Tibial artery (tissue), 4 donors: Measurements from ENCODE around the gene FRMD8.

Experiments used
- DNase-seq, 2 donors: peaks; one replicate each; pipeline ENCODE4 v3.0.0-alpha.2; 2019
- H3K27ac ChIP-seq, 2 donors: fragments of 200-600 bp; sonication (generic) in 1 of 2; 1 replicate in 1 of 2; 2 replicates in 1 of 2; pipeline ENCODE4 v1.5.1; 2018 to 2019; ENCODE audit warnings: mild to moderate bottlenecking in 1 of 2
- H3K27me3 ChIP-seq, 2 donors: fragments of 200-600 bp; sonication (generic) in 1 of 2; one replicate each; pipeline versions ENCODE4 v1.5.1 to v1.6.0; 2016 to 2019
- H3K36me3 ChIP-seq, 3 donors: fragments of 200-600 bp; sonication (generic) in 2 of 3; one replicate each; pipeline ENCODE4 v1.5.1; 2016 to 2019; ENCODE audit warnings: mild to moderate bottlenecking in 2 of 3
- H3K4me1 ChIP-seq, 4 donors: fragments of 200-600 bp; sonication (generic) in 2 of 4; 1 replicate in 3 of 4; 2 replicates in 1 of 4; pipeline ENCODE4 v1.5.1; 2016 to 2019
- H3K4me3 ChIP-seq, 2 donors: fragments of 200-600 bp; sonication (generic) in 1 of 2; 1 replicate in 1 of 2; 2 replicates in 1 of 2; pipeline ENCODE4 v1.5.1; 2018 to 2019; ENCODE audit warnings: mild to moderate bottlenecking in 2 of 2
- H3K9me3 ChIP-seq, 3 donors: fragments of 200-600 bp; sonication (generic) in 1 of 3; one replicate each; pipeline ENCODE4 v1.5.1; 2016 to 2019
- CTCF ChIP-seq, 2 experiments: fragments of 200-600 bp in 1 of 2; fragments of 450-650 bp in 1 of 2; IDR thresholded peaks; one replicate each; pipeline ENCODE4 v1.5.1; 2017 to 2019; ENCODE audit warnings: antibody characterized with exemption in 2 of 2, mild to moderate bottlenecking in 1 of 2, moderate library complexity in 1 of 2
- intact Hi-C: fragments of 100-400 bp; cut with DNase I; formaldehyde crosslinking; loops from one replicate; pipeline ENCODE4 v1.15.0; 2023; ENCODE audit warnings: low total_unique reads

Gene FRMD8

GRCh38 chr11:65439331-65440181 is 53.1 kb downstream of the FRMD8 start:
- peak overlapping the region in 1 of 2 donors; percentile 8 for H3K4me3 ChIP-seq
- H3K36me3 ChIP-seq, result peaks cover 74 to 97% (median 86%) of the 10 kb centered on the region in 3 donors
- no peaks in the 10 kb centered on the region for H3K27me3 ChIP-seq
- TF ChIP-seq CTCF (IDR thresholded peaks at IDR 0.05), result no peak
- peak overlapping the region; percentile 59 to 67 for H3K27ac ChIP-seq
- intact Hi-C loops, result no loop called here
- peak in 1 of 2 donors; percentile 62 for DNase-seq
- no peaks in the 10 kb centered on the region for H3K9me3 ChIP-seq
- H3K4me1 ChIP-seq, result peaks cover 0 to 98% (median 68%) of the 10 kb centered on the region in 4 donors

- TF ChIP-seq CTCF (IDR thresholded peaks at IDR 0.05), result no peak
- intact Hi-C loops, result no loop called here
- Histone ChIP-seq H3K36me3 (peaks cover 71 to 95% (median 86%) of the 10 kb centered on the region in 3 donors), H3K4me1 (peaks cover 0 to 95% (median 62%) of the 10 kb centered on the region in 4 donors), H3K9me3 (no peaks in the 10 kb centered on the region), H3K27ac (peak overlapping the region; percentile 67 to 70), H3K4me3 (no peak overlapping the region), H3K27me3 (no peaks in the 10 kb centered on the region)
- peak in 1 of 2 donors; percentile 48 for DNase-seq
Measured at GRCh38 chr11:65440831-65441499, 54.5 kb downstream of the FRMD8 start.

- no peak for TF ChIP-seq CTCF (IDR thresholded peaks at IDR 0.05)
- Histone ChIP-seq H3K27me3 (no peaks in the 10 kb centered on the region), H3K4me1 (peaks cover 0 to 93% (median 59%) of the 10 kb centered on the region in 4 donors), H3K36me3 (peaks cover 55 to 81% (median 76%) of the 10 kb centered on the region in 3 donors), H3K9me3 (no peaks in the 10 kb centered on the region), H3K4me3 (peak overlapping the region in 1 of 2 donors; percentile 1), H3K27ac (peak overlapping the region; percentile 67 to 70)
- intact Hi-C loops, result no loop called here
- DNase-seq, result peak in 1 of 2 donors; percentile 67
Measured at GRCh38 chr11:65442842-65443331, 56.5 kb downstream of the FRMD8 start.

GRCh38 chr11:65444314-65445051 is 58.0 kb downstream of the FRMD8 start:
- H3K4me1 ChIP-seq, result peaks cover 0 to 77% (median 48%) of the 10 kb centered on the region in 4 donors
- TF ChIP-seq CTCF (IDR thresholded peaks at IDR 0.05), result no peak
- H3K4me3 ChIP-seq, result no peak overlapping the region
- H3K36me3 ChIP-seq, result peaks cover 39 to 66% (median 60%) of the 10 kb centered on the region in 3 donors
- DNase-seq, result peak in 1 of 2 donors; percentile 74
- H3K27me3 ChIP-seq, result no peaks in the 10 kb centered on the region
- H3K9me3 ChIP-seq, result no peaks in the 10 kb centered on the region
- peak overlapping the region; percentile 67 to 70 for H3K27ac ChIP-seq
- intact Hi-C loops, result no loop called here

- Histone ChIP-seq H3K4me3 (no peak overlapping the region), H3K4me1 (peaks cover 0 to 70% (median 45%) of the 10 kb centered on the region in 4 donors), H3K36me3 (peaks cover 39 to 66% (median 53%) of the 10 kb centered on the region in 3 donors), H3K27ac (peak overlapping the region; percentile 67 to 70), H3K27me3 (no peaks in the 10 kb centered on the region), H3K9me3 (no peaks in the 10 kb centered on the region)
- no peak for TF ChIP-seq CTCF (IDR thresholded peaks at IDR 0.05)
- peak in 1 of 2 donors; percentile 70 for DNase-seq
- intact Hi-C loops, result no loop called here
Measured at GRCh38 chr11:65445101-65445603, 58.7 kb downstream of the FRMD8 start.
